ENCODE results near the gene CDK17.

Gene CDK17

GRCh38 chr12:96311191-96311590, 89.0 kb downstream of the CDK17 start:
- DNase-seq = no peak

- DNase-seq = no peak
These were observed 90.2 kb downstream of the CDK17 start for GRCh38 chr12:96310067-96310466.

- no peak for DNase-seq
These were observed 91.4 kb downstream of the CDK17 start for GRCh38 chr12:96308881-96309280.

GRCh38 chr12:96305665-96306064, 94.6 kb downstream of the CDK17 start:
- DNase-seq = no peak

- no peak for DNase-seq
These were observed 96.6 kb downstream of the CDK17 start for GRCh38 chr12:96303653-96304052.

GRCh38 chr12:96302687-96303310, 97.4 kb downstream of the CDK17 start:
- no peak for DNase-seq

GRCh38 chr12:96301732-96302131, 98.5 kb downstream of the CDK17 start:
- no peak for DNase-seq

- DNase-seq = no peak
These were observed 100.2 kb downstream of the CDK17 start for GRCh38 chr12:96300064-96300463.

- no peak for DNase-seq
These were observed 102.7 kb downstream of the CDK17 start for GRCh38 chr12:96297504-96297903.

- no peak for DNase-seq
These were observed 104.6 kb downstream of the CDK17 start for GRCh38 chr12:96295532-96296160.

GRCh38 chr12:96294831-96295230, 105.4 kb downstream of the CDK17 start:
- peak in 1 of 2 donors; percentile 35 for DNase-seq

- DNase-seq = no peak
These were observed 107.1 kb downstream of the CDK17 start for GRCh38 chr12:96293093-96293492.

- no peak for DNase-seq
These were observed 111.2 kb downstream of the CDK17 start for GRCh38 chr12:96289067-96289466.

GRCh38 chr12:96285158-96285557, 115.1 kb downstream of the CDK17 start:
- DNase-seq = no peak

GRCh38 chr12:96274331-96274730, 125.9 kb downstream of the CDK17 start:
- DNase-seq = no peak

GRCh38 chr12:96271469-96272199, 128.6 kb downstream of the CDK17 start:
- no peak for DNase-seq

GRCh38 chr12:96266238-96266637, 134.0 kb downstream of the CDK17 start:
- DNase-seq = no peak

- DNase-seq = no peak
These were observed 134.4 kb downstream of the CDK17 start for GRCh38 chr12:96265836-96266235.

- DNase-seq = no peak
These were observed 134.8 kb downstream of the CDK17 start for GRCh38 chr12:96265400-96265799.

- DNase-seq = no peak
These were observed 136.8 kb downstream of the CDK17 start for GRCh38 chr12:96263449-96263902.

GRCh38 chr12:96261557-96261956, 138.7 kb downstream of the CDK17 start:
- no peak for DNase-seq

- no peak for DNase-seq
These were observed 139.6 kb downstream of the CDK17 start for GRCh38 chr12:96260644-96261043.

GRCh38 chr12:96260231-96260630, 140.0 kb downstream of the CDK17 start:
- no peak for DNase-seq
